HCT116 (cell line): Measurements from ENCODE around the gene PLG.
"Not testable (repeated sequence)": the region's sequence is repeated elsewhere in the genome, so short reads cannot be mapped to it uniquely, and the experiment has no call there.

Experiments used
- CTCF ChIP-seq, 3 experiments: fragments of 200-600 bp in 1 of 3; sonication (generic) in 1 of 3; IDR thresholded peaks in 2 of 3; conservative IDR thresholded peaks in 1 of 3; 2 replicates each; pipeline ENCODE4 v1.5.1; 2012 to 2017; ENCODE audit warnings: low read depth in 2 of 3, low read length in 2 of 3, antibody characterized with exemption in 1 of 3, borderline replicate concordance in 1 of 3, control low read depth in 1 of 3, mild to moderate bottlenecking in 1 of 3, mixed read lengths in 1 of 3, mixed run types in 1 of 3, moderate library complexity in 1 of 3; ENCODE audit not compliant: insufficient read depth in 1 of 3
- ELF1 ChIP-seq: IDR thresholded peaks from 2 replicates; pipeline ENCODE4 v1.6.1; 2012; ENCODE audit warnings: low read depth, borderline replicate concordance
- RAD21 ChIP-seq: IDR thresholded peaks from 2 replicates; pipeline ENCODE4 v1.6.1; 2012; ENCODE audit warnings: low read depth, mild to moderate bottlenecking
- TCF7L2 ChIP-seq: IDR thresholded peaks from 2 replicates; pipeline ENCODE4 v1.7.0; 2011; ENCODE audit warnings: borderline replicate concordance, inconsistent platforms; ENCODE audit not compliant: insufficient read depth, insufficient read length; ENCODE audit errors: extremely low read depth
- ZFX ChIP-seq: fragments of 450-650 bp; IDR thresholded peaks from 2 replicates; pipeline ENCODE4 v1.6.1; 2017

- not testable (repeated sequence) for TF ChIP-seq TCF7L2; CTCF (IDR thresholded peaks at IDR 0.05 in 2 of 3, conservative IDR thresholded peaks at IDR 0.05 in 1 of 3; ENCODE audit: borderline replicate concordance in 1 of 3, insufficient read depth in 1 of 3, low read depth in 2 of 3, low read length in 2 of 3); RAD21; ZFX; ELF1
These were observed 39.0 kb downstream of the PLG start for GRCh38 chr6:160741012-160741411.
